ENCODE measurements around the gene R3HDM2.

The R3HDM2 gene

DNA sequence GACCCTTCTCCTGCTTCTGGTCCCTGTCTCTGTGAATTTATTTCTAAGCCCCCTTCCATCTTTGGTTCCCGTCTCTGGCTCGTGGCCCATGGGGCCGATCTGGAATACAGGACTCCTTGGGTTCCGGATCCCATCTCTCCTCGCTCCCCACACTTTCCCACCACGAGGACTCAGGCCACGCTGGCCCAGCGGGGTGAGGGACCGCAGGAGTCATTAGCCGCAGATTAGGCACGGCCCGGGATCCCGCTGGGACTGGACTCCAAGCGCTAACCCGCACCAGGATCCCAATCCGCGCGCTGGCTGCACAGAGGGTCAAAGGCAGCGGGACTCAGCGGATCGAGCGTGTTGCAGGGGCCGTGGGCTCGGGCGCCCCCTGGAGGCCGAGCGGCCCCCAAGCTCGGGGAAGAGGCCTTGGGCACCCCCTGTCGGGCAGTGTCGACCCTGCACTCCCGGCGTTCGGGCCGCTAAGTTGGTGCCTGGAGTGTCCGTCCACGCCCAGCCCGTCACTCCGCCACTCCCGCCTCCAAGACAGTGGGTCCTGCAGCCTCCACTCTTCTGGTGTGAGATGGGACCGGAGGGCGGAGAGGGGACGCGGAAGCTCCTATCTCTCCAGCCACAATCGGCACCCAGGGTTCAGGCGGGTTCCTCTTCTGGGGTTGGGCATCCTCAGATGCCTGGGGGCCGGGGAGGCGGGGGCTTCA is 191.8 kb downstream of the R3HDM2 start:
- Mint-ChIP-seq H3K36me3 (peaks cover 18% of the 10 kb centered on the region), H3K27me3 (peaks cover 89% of the 10 kb centered on the region), H3K27ac (peak overlapping the region; percentile 49), H3K4me3 (peak overlapping the region; percentile 95), H3K9me3 (no peaks in the 10 kb centered on the region), H3K4me1 (peaks cover 87% of the 10 kb centered on the region)
- CTCF ChIA-PET, result interaction anchor here (0.8 to 11.9 kb wide), 6 partner anchors 11 to 219 kb away, joined by 3 to 318 read pairs (median 4); partner anchors contain the start of genes NXPH4, SHMT2 and STAC3
- peak; percentile 90 for DNase-seq

DNA sequence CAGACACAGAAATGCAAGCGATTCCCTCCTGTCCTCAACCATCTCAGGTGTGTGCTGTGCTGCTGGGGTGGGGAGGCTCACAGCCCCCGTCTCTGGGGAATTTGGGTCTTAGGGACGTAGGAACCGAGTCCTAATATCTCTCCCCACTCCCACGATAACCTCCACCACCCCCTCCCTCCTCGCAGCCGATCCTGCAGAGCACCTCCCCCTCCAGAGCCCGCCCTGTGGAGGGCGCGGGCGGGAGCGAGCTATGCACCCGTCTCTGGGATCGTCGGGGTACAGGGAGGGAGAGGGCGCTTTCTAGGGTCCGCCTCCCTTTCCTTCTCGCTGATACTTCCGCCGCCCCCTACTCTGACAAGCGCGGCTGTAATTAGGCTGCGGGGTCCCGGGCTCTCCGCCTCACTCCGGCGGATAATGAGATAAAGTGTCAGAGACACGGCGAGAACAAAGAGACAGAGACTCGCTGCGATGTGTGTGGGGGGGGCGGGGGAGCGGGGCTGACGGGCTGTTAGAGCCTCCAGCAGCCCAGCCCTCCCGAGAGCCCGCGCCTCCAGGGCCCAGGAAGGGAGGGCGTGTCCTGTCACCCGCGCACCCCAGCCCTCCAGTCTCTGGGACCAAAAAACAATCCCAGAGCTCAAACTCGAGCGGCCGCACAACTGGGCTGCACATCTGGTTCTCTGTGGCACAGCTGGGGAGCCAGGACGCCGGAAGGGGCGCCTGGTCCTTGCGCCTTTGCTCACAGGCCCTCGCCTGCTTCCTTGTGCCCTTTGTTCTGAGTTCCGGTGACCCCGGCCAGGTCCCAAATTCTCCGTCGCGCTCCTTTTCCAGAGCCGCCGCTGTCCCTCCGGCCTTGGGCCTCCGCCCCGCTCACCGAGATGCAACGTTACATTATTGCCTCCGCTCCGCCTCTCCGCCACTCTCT is 192.7 kb downstream of the R3HDM2 start:
- Mint-ChIP-seq H3K27me3 (peaks cover 82% of the 10 kb centered on the region), H3K27ac (no peak overlapping the region), H3K36me3 (peaks cover 26% of the 10 kb centered on the region), H3K4me1 (peaks cover 82% of the 10 kb centered on the region), H3K9me3 (no peaks in the 10 kb centered on the region), H3K4me3 (peak overlapping the region; percentile 95)
- CTCF ChIA-PET, result interaction anchor here (0.9 to 11.9 kb wide), 4 partner anchors 10 to 217 kb away, joined by 3 to 318 read pairs (median 142); partner anchors contain the start of genes INHBE, NXPH4 and SHMT2
- DNase-seq, result peak; percentile 60

DNA sequence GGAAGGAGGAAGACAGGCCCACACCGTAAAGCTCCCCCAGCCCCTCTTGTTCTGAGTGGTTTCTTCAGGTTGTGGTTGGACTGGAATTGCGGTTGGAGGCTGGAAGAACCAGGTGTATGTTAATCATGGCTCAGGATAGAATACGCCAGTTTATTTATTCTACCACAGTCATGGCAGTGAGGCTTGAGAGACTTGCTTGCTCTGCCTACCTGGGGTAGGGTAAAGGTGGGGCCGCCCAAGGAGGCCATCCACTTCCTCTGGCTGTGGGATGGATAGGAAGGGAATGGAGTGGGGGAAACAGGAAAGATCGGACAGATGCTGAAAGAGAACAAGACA is 193.3 kb downstream of the R3HDM2 start:
- CTCF ChIA-PET, result interaction anchor here (1.1 to 11.9 kb wide), 3 partner anchors 10 to 218 kb away, joined by 4 to 318 read pairs (median 281); partner anchors contain the start of genes INHBE, NXPH4 and SHMT2
- Mint-ChIP-seq H3K36me3 (peaks cover 30% of the 10 kb centered on the region), H3K4me3 (peak overlapping the region; percentile 64), H3K27me3 (peaks cover 75% of the 10 kb centered on the region), H3K9me3 (no peaks in the 10 kb centered on the region), H3K4me1 (peaks cover 80% of the 10 kb centered on the region), H3K27ac (peak overlapping the region; percentile 54)
- DNase-seq, result no peak

GRCh38 chr12:57236925-57237595 is 193.8 kb downstream of the R3HDM2 start:
- peak overlapping the region; percentile 54 for H3K27ac Mint-ChIP-seq
- H3K27me3 Mint-ChIP-seq, result peaks cover 70% of the 10 kb centered on the region
- CTCF ChIA-PET, result interaction anchor here (1.1 to 11.9 kb wide), 3 partner anchors 9 to 219 kb away, joined by 4 to 318 read pairs (median 281); partner anchors contain the start of genes INHBE, NXPH4 and SHMT2
- H3K36me3 Mint-ChIP-seq, result peaks cover 34% of the 10 kb centered on the region
- no peak overlapping the region for H3K4me3 Mint-ChIP-seq
- H3K4me1 Mint-ChIP-seq, result peaks cover 78% of the 10 kb centered on the region
- H3K9me3 Mint-ChIP-seq, result no peaks in the 10 kb centered on the region
- DNase-seq, result no peak

GRCh38 chr12:57236201-57236924 is 194.5 kb downstream of the R3HDM2 start:
- CTCF ChIA-PET, result interaction anchor here (10.2 to 11.9 kb wide), 2 partner anchors 9 to 21 kb away, joined by 281 to 318 read pairs; partner anchors contain the start of genes NXPH4 and SHMT2
- Mint-ChIP-seq H3K9me3 (no peaks in the 10 kb centered on the region), H3K27me3 (peaks cover 63% of the 10 kb centered on the region), H3K27ac (no peak overlapping the region), H3K4me1 (peaks cover 76% of the 10 kb centered on the region), H3K4me3 (no peak overlapping the region), H3K36me3 (peaks cover 41% of the 10 kb centered on the region)
- DNase-seq, result no peak

GRCh38 chr12:57235728-57236131 is 195.1 kb downstream of the R3HDM2 start:
- Mint-ChIP-seq H3K4me1 (peaks cover 76% of the 10 kb centered on the region), H3K36me3 (peaks cover 45% of the 10 kb centered on the region), H3K27me3 (peaks cover 57% of the 10 kb centered on the region), H3K9me3 (no peaks in the 10 kb centered on the region), H3K4me3 (no peak overlapping the region), H3K27ac (no peak overlapping the region)
- no peak for DNase-seq
- CTCF ChIA-PET, result interaction anchor here (10.2 kb wide), 1 partner anchor 8 kb away, joined by 281 read pairs; the partner anchor contains the start of gene SHMT2

DNA sequence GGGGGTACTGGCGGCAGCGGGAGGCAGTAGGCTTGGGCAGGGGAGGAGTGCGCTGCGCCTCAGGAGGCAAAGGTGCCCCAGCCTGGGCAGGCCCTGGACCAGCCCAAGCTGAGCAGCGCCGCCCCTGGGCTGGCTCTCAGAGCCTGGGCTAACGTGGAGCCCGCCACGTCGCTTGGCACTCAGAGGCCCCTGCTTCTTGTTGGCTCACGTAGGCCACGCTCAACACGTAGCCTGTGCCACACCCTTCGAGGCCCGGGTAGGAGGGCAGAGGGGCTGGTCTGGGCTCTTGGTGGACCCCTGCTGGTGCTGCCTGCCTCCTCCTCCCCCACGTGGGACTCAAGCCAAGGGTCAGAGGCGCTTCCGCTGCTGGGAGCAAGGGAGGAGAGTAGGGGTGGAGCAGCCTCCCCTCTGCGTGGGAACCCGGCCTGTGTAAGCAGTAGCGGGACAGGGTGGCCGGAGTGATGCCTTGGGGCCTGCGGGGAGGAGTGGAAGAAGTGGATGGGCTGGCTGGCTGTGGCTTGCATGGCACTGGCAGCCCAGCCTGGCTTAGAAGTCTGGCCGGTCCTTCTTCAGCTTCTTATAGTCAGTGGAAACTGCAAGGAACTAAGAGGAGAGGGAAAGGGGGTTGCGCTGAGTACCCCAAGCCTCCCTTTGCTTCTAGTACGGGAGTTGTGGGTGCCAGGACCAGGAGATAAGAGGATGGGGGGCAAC is 195.7 kb downstream of the R3HDM2 start:
- no peaks in the 10 kb centered on the region for H3K9me3 Mint-ChIP-seq
- DNase-seq, result no peak
- CTCF ChIA-PET, result interaction anchor here (10.2 kb wide), 1 partner anchor 7 kb away, joined by 281 read pairs; the partner anchor contains the start of gene SHMT2
- H3K27ac Mint-ChIP-seq, result no peak overlapping the region
- peaks cover 76% of the 10 kb centered on the region for H3K4me1 Mint-ChIP-seq
- peaks cover 48% of the 10 kb centered on the region for H3K36me3 Mint-ChIP-seq
- H3K27me3 Mint-ChIP-seq, result peaks cover 51% of the 10 kb centered on the region
- no peak overlapping the region for H3K4me3 Mint-ChIP-seq

GRCh38 chr12:57234571-57235016 is 196.2 kb downstream of the R3HDM2 start:
- H3K27me3 Mint-ChIP-seq, result peaks cover 46% of the 10 kb centered on the region
- H3K36me3 Mint-ChIP-seq, result peaks cover 53% of the 10 kb centered on the region
- CTCF ChIA-PET, result interaction anchor here (1.0 to 13.5 kb wide), 2 partner anchors 6 to 21 kb away, joined by 5 to 281 read pairs; a partner anchor contains a TSS
- peaks cover 78% of the 10 kb centered on the region for H3K4me1 Mint-ChIP-seq
- no peak for DNase-seq
- H3K4me3 Mint-ChIP-seq, result no peak overlapping the region
- H3K9me3 Mint-ChIP-seq, result no peaks in the 10 kb centered on the region
- H3K27ac Mint-ChIP-seq, result no peak overlapping the region

DNA sequence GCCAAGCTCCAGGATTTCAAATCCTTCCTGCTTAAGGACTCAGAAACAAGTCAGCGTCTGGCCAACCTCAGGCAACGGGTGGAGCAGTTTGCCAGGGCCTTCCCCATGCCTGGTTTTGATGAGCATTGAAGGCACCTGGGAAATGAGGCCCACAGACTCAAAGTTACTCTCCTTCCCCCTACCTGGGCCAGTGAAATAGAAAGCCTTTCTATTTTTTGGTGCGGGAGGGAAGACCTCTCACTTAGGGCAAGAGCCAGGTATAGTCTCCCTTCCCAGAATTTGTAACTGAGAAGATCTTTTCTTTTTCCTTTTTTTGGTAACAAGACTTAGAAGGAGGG is 196.6 kb downstream of the R3HDM2 start:
- peaks cover 42% of the 10 kb centered on the region for H3K27me3 Mint-ChIP-seq
- CTCF ChIA-PET, result interaction anchor here (1.0 to 13.5 kb wide), 2 partner anchors 6 to 20 kb away, joined by 5 to 281 read pairs; a partner anchor contains a TSS
- no peak overlapping the region for H3K27ac Mint-ChIP-seq
- H3K4me3 Mint-ChIP-seq, result no peak overlapping the region
- peaks cover 78% of the 10 kb centered on the region for H3K4me1 Mint-ChIP-seq
- peaks cover 54% of the 10 kb centered on the region for H3K36me3 Mint-ChIP-seq
- no peaks in the 10 kb centered on the region for H3K9me3 Mint-ChIP-seq
- DNase-seq, result no peak

- Mint-ChIP-seq H3K27ac (no peak overlapping the region), H3K36me3 (peaks cover 54% of the 10 kb centered on the region), H3K4me1 (peaks cover 79% of the 10 kb centered on the region), H3K4me3 (no peak overlapping the region), H3K9me3 (no peaks in the 10 kb centered on the region), H3K27me3 (peaks cover 36% of the 10 kb centered on the region)
- CTCF ChIA-PET, result interaction anchor here (0.9 to 13.5 kb wide), 4 partner anchors 7 to 20 kb away, joined by 3 to 281 read pairs (median 60); a partner anchor contains a TSS
- no peak for DNase-seq
Measured at GRCh38 chr12:57233357-57234232, 197.2 kb downstream of the R3HDM2 start.

DNA sequence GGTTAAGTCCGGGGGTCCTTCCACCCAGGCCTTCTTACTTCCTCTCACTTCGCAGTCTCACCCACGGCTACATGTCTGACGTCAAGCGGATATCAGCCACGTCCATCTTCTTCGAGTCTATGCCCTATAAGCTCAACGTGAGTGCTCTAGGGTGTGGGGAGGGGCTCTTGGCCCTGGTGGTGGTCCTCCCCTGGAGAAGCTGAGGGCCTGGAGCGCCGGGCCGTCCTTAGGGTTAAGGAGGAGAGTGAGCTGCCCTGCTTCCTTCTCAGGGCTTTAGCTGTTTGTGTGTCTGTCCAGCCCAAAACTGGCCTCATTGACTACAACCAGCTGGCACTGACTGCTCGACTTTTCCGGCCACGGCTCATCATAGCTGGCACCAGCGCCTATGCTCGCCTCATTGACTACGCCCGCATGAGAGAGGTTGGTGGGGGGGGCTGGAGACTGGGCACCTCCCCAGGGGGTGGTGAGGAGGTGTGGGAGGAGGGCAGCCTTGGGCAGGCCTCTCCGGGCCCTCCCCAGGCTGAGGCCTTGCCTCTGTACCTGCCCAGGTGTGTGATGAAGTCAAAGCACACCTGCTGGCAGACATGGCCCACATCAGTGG is 198.6 kb downstream of the R3HDM2 start:
- Mint-ChIP-seq H3K27me3 (peaks cover 34% of the 10 kb centered on the region), H3K4me1 (peaks cover 73% of the 10 kb centered on the region), H3K27ac (no peak overlapping the region), H3K4me3 (no peak overlapping the region), H3K9me3 (no peaks in the 10 kb centered on the region), H3K36me3 (peaks cover 51% of the 10 kb centered on the region)
- CTCF ChIA-PET, result interaction anchor here (11.0 to 13.5 kb wide), 2 partner anchors 8 to 18 kb away, joined by 115 to 281 read pairs; a partner anchor contains a TSS
- no peak for DNase-seq
